Mucosa of descending colon (tissue), 3 donors: Measurements from ENCODE around the gene SYTL1. TPM values are rescaled to one million over a fixed set of nuclear protein-coding genes. Genes with fewer than 3 reads are reported as not detected.

Source experiments
- ATAC-seq: fragments of 200-7000 bp; cut with Tn5 transposase; one replicate; pipeline ENCODE4 v1.9.1; 2020; ENCODE audit warnings: mild to moderate bottlenecking, moderate library complexity
- DNase-seq, 3 donors: peaks; one replicate each; pipeline ENCODE4 v3.0.0-alpha.2; 2020
- H3K36me3 ChIP-seq: fragments of 200-600 bp; one replicate; pipeline ENCODE4 v1.8.0; 2021; ENCODE audit warnings: low read depth, mild to moderate bottlenecking
- H3K4me1 ChIP-seq: fragments of 200-600 bp; one replicate; pipeline ENCODE4 v1.8.0; 2021; ENCODE audit warnings: low read depth, mild to moderate bottlenecking
- H3K4me3 ChIP-seq: fragments of 200-600 bp; one replicate; pipeline ENCODE4 v1.8.0; 2021; ENCODE audit warnings: mild to moderate bottlenecking
- H3K9me3 ChIP-seq: fragments of 200-600 bp; one replicate; pipeline ENCODE4 v1.8.0; 2021; ENCODE audit warnings: mild to moderate bottlenecking
- intact Hi-C, 2 donors: fragments of 100-400 bp; cut with DNase I in 1 of 2; cut with micrococcal nuclease in 1 of 2; formaldehyde crosslinking; loops; one replicate each; pipeline versions ENCODE4 v1.11.0 to v1.11.1; 2022; cut with DNase I, micrococcal nuclease
- total RNA-seq, 3 donors: library from RNA; stranded (reverse); fragmentation: NEBNext Ultra II Directional in 2 of 3; extraction: Animal tissue kit (Norgen Biotek cat#: 25700) in 2 of 3; gene quantifications; one replicate each; pipeline versions ENCODE4 v1.2.1 to v1.2.4, GENCODE V29; 2021 to 2023
- TF ChIP-seq, protein P1 (sequence below): fragments of 200-600 bp; IDR thresholded peaks from one replicate; pipeline ENCODE4 v1.8.0; 2022; ENCODE audit warnings: antibody characterized with exemption, mild to moderate bottlenecking
- donor health status: DM: no; HTN: no; CAD: no; lungs with moderate emphysema.
- donor health status: DM: no; HTN: no; CAD: no.
- donor health status: DM: no; HTN: yes; CAD: no.

The SYTL1 gene
- total RNA-seq, 3 donors from 2014 or later = 4.2 to 9.7 (median 8.7) TPM

DNA sequence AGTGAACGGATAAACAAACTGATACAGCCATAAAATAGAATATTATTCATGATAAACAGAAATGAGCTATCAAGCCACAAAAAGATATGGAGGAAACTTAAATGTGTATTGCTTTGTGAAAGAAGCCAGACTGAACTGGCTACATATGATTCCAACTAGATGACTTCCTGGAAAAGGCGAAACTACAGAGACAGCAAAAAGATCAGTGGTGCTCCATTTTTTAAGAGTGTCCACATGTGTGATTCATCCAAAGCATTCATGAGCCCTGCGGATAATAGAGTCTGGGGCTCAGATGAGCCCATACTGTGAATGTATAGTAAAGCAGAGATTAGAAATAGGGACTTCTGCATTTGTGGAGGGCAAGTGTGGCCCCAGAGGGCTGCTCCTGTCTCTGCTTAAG lies 27.7 kb upstream of the SYTL1 start:
- TF ChIP-seq, protein P1, sequence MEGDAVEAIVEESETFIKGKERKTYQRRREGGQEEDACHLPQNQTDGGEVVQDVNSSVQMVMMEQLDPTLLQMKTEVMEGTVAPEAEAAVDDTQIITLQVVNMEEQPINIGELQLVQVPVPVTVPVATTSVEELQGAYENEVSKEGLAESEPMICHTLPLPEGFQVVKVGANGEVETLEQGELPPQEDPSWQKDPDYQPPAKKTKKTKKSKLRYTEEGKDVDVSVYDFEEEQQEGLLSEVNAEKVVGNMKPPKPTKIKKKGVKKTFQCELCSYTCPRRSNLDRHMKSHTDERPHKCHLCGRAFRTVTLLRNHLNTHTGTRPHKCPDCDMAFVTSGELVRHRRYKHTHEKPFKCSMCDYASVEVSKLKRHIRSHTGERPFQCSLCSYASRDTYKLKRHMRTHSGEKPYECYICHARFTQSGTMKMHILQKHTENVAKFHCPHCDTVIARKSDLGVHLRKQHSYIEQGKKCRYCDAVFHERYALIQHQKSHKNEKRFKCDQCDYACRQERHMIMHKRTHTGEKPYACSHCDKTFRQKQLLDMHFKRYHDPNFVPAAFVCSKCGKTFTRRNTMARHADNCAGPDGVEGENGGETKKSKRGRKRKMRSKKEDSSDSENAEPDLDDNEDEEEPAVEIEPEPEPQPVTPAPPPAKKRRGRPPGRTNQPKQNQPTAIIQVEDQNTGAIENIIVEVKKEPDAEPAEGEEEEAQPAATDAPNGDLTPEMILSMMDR = no peak
- ATAC-seq (no peak), DNase-seq (no peak)
- H3K4me3 ChIP-seq = no peak overlapping the region
- H3K36me3 ChIP-seq = no peaks in the 10 kb centered on the region
- no peaks in the 10 kb centered on the region for H3K4me1 ChIP-seq
- H3K9me3 ChIP-seq = no peaks in the 10 kb centered on the region
- intact Hi-C loops = no loop called here

DNA sequence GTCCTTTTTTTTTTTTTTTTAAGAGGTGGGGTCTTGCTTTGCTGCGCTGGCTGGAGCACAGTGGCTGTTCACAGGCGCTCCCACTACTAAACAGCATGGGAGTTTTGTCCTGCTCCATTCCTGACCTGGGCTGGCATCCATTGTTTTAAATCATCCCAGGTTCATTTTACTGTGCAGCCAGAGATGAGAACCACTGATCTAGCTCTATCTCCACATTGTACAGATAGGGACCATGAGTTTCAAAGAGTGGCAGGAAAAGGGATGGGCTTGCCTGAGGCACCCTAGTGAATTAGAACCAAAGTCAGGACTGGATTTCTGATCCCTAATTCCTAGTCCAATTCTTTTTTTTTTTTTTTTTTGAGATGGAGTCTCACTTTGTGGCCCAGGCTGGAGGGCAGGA lies 27.1 kb upstream of the SYTL1 start:
- no peak for ATAC-seq

DNA sequence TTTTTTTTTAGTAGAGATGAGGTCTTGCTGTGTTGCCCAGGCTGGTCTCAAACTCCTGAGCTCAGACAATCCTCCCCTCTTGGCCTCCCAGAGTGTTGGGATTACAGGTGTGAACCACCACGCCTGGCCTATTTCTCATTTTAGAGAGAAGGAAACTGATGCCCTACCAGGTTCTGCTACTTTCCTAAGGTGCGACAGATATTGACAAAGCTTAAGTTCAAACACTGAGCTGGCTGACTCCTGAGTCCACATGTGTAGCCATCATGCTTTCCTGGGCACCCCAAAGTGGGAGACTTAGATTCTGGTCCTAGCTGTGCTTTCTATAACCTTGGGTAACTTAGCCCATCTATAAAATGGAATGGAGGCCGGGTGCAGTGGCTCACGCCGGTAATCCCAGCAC lies 25.0 kb upstream of the SYTL1 start:
- H3K4me3 ChIP-seq = no peak overlapping the region
- no peak for DNase-seq
- intact Hi-C loops = no loop called here

More for the DNA sequence above, 27.1 kb upstream of the SYTL1 start:
- Histone ChIP-seq H3K36me3 (no peaks in the 10 kb centered on the region), H3K4me1 (no peaks in the 10 kb centered on the region), H3K4me3 (no peak overlapping the region), H3K9me3 (no peaks in the 10 kb centered on the region)
- intact Hi-C loops = no loop called here
- TF ChIP-seq, protein P1 = no peak
- no peak for DNase-seq

DNA sequence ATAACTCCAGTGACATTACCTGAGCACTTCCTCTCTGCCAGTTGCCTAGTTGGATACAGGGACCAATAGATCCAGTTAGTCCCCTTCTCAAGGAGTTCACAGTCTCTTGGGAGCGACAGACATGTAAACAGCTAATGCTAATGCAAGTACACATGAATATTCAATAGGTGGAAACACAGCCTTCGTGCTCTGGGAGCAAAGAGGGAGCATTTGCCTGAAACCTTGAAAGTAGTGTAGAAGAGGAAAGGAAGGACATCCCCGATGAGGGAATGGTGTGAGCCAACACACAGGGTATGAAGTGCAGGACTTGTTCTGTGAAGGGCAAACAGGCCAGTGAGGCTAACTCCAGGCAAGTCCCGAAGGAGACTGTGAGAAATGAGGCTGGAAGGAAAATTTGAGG lies 23.7 kb upstream of the SYTL1 start:
- DNase-seq = no peak
- TF ChIP-seq, protein P1 = no peak
- no peak overlapping the region for H3K4me3 ChIP-seq
- no peaks in the 10 kb centered on the region for H3K9me3 ChIP-seq
- ATAC-seq = no peak
- no peaks in the 10 kb centered on the region for H3K36me3 ChIP-seq
- intact Hi-C loops = no loop called here
- H3K4me1 ChIP-seq = peaks cover 10% of the 10 kb centered on the region

More for the DNA sequence above, 25.0 kb upstream of the SYTL1 start:
- no peaks in the 10 kb centered on the region for H3K36me3 ChIP-seq
- no peaks in the 10 kb centered on the region for H3K9me3 ChIP-seq
- peaks cover 5% of the 10 kb centered on the region for H3K4me1 ChIP-seq
- TF ChIP-seq, protein P1 = no peak
- no peak for ATAC-seq

DNA sequence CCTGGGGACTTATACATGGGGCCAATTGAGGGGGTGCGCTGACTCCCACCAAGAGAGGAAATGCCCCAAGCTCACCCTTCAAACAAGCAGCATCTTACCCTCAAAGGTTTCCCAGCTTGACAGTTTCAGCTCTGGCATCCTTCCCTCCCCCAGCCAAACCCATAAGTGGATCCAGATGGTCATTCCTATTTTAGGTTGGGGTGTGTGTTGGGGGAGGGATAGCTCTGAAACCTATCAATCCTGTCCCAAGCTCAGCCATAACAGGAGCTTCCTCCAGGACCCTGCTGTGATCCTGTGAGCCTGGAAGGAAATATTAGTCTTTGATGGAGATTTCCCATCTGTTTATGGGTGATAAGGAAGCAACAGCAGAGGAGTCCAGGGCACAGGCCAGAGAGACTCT lies 23.2 kb upstream of the SYTL1 start:
- Histone ChIP-seq H3K4me3 (no peak overlapping the region), H3K4me1 (peaks cover 15% of the 10 kb centered on the region), H3K36me3 (no peaks in the 10 kb centered on the region), H3K9me3 (no peaks in the 10 kb centered on the region)
- DNase-seq = no peak
- ATAC-seq = no peak
- intact Hi-C loops = no loop called here
- TF ChIP-seq, protein P1 = no peak
